Neural cell (in vitro differentiated cells): Measurements from ENCODE around the gene BAX. TPM values are rescaled to one million over a fixed set of nuclear protein-coding genes. Genes with fewer than 3 reads are reported as not detected.

Experiments
- H2AFZ ChIP-seq: fragments of 200-600, 300-800 bp; sonication (generic), shearing (Covaris generic); 2 replicates; pipeline ENCODE4 v1.6.0; 2014; ENCODE audit warnings: low read depth, mild to moderate bottlenecking, antibody characterized with exemption, low read length, moderate library complexity
- H3F3A ChIP-seq: fragments of 200-600 bp; shearing (Covaris generic); 2 replicates; pipeline ENCODE4 v1.6.1; 2016; ENCODE audit warnings: mild to moderate bottlenecking, moderate library complexity, mixed read lengths, antibody characterized with exemption, low read length; ENCODE audit not compliant: insufficient read depth, poor library complexity, severe bottlenecking
- H3K27ac ChIP-seq: fragments of 200-600, 300-800 bp; sonication (generic), shearing (Covaris generic); 2 replicates; pipeline ENCODE4 v1.5.1; 2014; ENCODE audit warnings: mild to moderate bottlenecking, low read length, moderate library complexity
- H3K27me3 ChIP-seq: fragments of 300-800, 200-600 bp; sonication (generic), shearing (Covaris generic); 2 replicates; pipeline ENCODE4 v1.6.0; 2014; ENCODE audit warnings: mild to moderate bottlenecking, low read depth, low read length, moderate library complexity; ENCODE audit not compliant: insufficient read depth
- H3K36me3 ChIP-seq: fragments of 300-800, 200-600 bp; sonication (generic), shearing (Covaris generic); 2 replicates; pipeline ENCODE4 v1.5.1; 2014; ENCODE audit warnings: mild to moderate bottlenecking, antibody characterized with exemption, low read length, moderate library complexity; ENCODE audit not compliant: insufficient read depth
- H3K4me2 ChIP-seq: fragments of 300-800, 200-600 bp; sonication (generic), shearing (Covaris generic); 2 replicates; pipeline ENCODE4 v1.6.0; 2014; ENCODE audit warnings: mild to moderate bottlenecking, low read length
- H3K4me3 ChIP-seq: fragments of 300-800, 200-600 bp; sonication (generic), shearing (Covaris generic); 2 replicates; pipeline ENCODE4 v1.5.1; 2014; ENCODE audit warnings: mild to moderate bottlenecking, low read length, moderate library complexity
- H3K79me2 ChIP-seq: fragments of 200-600 bp; shearing (Covaris generic); replicated peaks from 2 replicates; pipeline ENCODE4 v1.6.0; 2014; ENCODE audit warnings: mild to moderate bottlenecking, low read length, moderate library complexity; ENCODE audit not compliant: insufficient read depth
- H3K9ac ChIP-seq: fragments of 300-800, 200-600 bp; sonication (generic), shearing (Covaris generic); 2 replicates; pipeline ENCODE4 v1.6.1; 2016; ENCODE audit warnings: mild to moderate bottlenecking, low read length, mixed read lengths
- H3K9me2 ChIP-seq: fragments of 200-600 bp; shearing (Covaris generic); 2 replicates; pipeline ENCODE4 v1.6.1; 2016; ENCODE audit warnings: mild to moderate bottlenecking, low read length, mixed read lengths; ENCODE audit not compliant: insufficient read depth
- H3K9me3 ChIP-seq: fragments of 200-600, 300-800 bp; sonication (generic), shearing (Covaris generic); 2 replicates; pipeline ENCODE4 v1.6.1; 2016; ENCODE audit warnings: mild to moderate bottlenecking, mixed run types, low read length, moderate library complexity, mixed read lengths
- H4K20me1 ChIP-seq: fragments of 200-600 bp; shearing (Covaris generic); 2 replicates; pipeline ENCODE4 v1.6.1; 2016; ENCODE audit warnings: mild to moderate bottlenecking, mixed run types; ENCODE audit not compliant: insufficient read depth
- EP300 ChIP-seq: fragments of 450-650 bp; conservative IDR thresholded peaks from 2 replicates; pipeline ENCODE4 v1.6.1; 2014; ENCODE audit warnings: antibody characterized with exemption, mild to moderate bottlenecking, moderate library complexity; ENCODE audit not compliant: poor library complexity, severe bottlenecking
- EZH2 ChIP-seq: fragments of 200-600, 300-800 bp; shearing (Covaris generic), sonication (generic); IDR thresholded peaks from 2 replicates; pipeline ENCODE4 v1.6.1; 2014; ENCODE audit warnings: antibody characterized with exemption, low read length, borderline replicate concordance, mild to moderate bottlenecking; ENCODE audit not compliant: insufficient read depth, poor library complexity, severe bottlenecking
- MXI1 ChIP-seq: fragments of 450-650 bp; conservative IDR thresholded peaks from 2 replicates; pipeline ENCODE4 v1.6.1; 2014; ENCODE audit warnings: antibody characterized with exemption, mild to moderate bottlenecking; ENCODE audit not compliant: poor library complexity, severe bottlenecking
- POLR2AphosphoS5 ChIP-seq: IDR thresholded peaks from 2 replicates; pipeline ENCODE4 v1.6.1; 2012
- RAD21 ChIP-seq: fragments of 450-650 bp; conservative IDR thresholded peaks from 2 replicates; pipeline ENCODE4 v1.6.1; 2014; ENCODE audit warnings: antibody characterized with exemption, mild to moderate bottlenecking, moderate library complexity
- SMC3 ChIP-seq: fragments of 450-650 bp; conservative IDR thresholded peaks from 2 replicates; pipeline ENCODE4 v1.6.1; 2014; ENCODE audit warnings: antibody characterized with exemption, mild to moderate bottlenecking, moderate library complexity; ENCODE audit not compliant: poor library complexity
- TAF1 ChIP-seq: IDR thresholded peaks from 2 replicates; pipeline ENCODE4 v1.6.1; 2012; ENCODE audit warnings: low read depth
- polyA plus RNA-seq: library from polyadenylated mRNA; depleted of rRNA; stranded (reverse); fragments of >200 nt; gene quantifications from 2 replicates; pipeline ENCODE4 v1.2.3, GENCODE V29; 2014
- TF ChIP-seq, protein P1 (sequence below): IDR thresholded peaks from 2 replicates; pipeline ENCODE4 v1.6.1; 2012; ENCODE audit warnings: borderline replicate concordance
- TF ChIP-seq, protein P2 (sequence below): fragments of 450-650 bp; IDR thresholded peaks from 2 replicates; pipeline ENCODE4 v1.5.1; 2014; ENCODE audit warnings: antibody characterized with exemption, mild to moderate bottlenecking, moderate library complexity; ENCODE audit not compliant: poor library complexity, severe bottlenecking

BAX gene
- polyA plus RNA-seq, 1 donor from 2014 or later = 71.9 TPM

DNA sequence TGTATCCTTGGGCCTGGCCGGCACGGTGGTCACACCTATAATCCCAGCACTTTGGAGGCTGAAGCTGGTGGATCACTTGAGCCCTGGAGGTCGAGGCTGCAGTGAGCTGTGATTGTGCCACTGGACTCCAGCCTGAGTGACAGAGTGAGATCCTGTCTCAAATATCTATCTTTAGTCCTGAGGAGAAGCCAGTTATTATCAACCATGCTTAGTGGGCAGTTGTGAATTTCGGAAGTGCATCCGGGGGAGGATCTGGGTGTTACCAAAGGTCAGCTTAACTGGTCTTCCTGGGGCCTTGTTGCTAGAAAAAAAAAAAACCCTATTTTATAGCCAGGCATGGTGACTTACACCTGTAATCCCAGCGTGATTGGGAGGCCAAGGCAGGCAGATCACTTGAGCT, 11.6 kb upstream of the BAX start:
- Histone ChIP-seq H3K9me2 (no peaks in the 10 kb centered on the region), H3K4me2 (no peak overlapping the region), H4K20me1 (no peaks in the 10 kb centered on the region), H3K9ac (no peak overlapping the region), H3K79me2 (no peaks in the 10 kb centered on the region), H3K27ac (no peak overlapping the region), H3F3A (no peaks in the 10 kb centered on the region), H3K9me3 (no peaks in the 10 kb centered on the region), H3K4me3 (no peak overlapping the region), H3K36me3 (no peaks in the 10 kb centered on the region), H3K27me3 (no peaks in the 10 kb centered on the region), H2AFZ (no peak overlapping the region)
- TF ChIP-seq EZH2 (no peak), MXI1 (no peak)

DNA sequence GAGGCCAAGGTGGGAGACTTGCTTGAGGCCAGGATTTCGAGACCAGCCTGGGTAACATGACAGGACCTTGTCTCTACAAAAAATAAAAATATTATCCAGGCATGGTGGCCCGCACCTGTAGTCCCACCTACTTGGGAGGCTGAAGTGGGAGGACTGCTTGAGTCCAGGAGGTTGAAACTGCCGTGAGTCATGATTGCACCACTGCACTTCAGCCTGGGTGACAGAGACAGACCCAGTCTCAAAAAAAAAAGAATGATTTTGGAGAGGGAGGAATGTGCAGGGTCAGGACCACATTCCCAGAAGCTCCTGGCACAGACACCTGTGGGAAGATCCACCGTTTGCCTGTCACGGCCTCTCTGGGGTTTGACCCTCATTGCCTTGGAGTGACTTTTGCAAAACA, 9.3 kb upstream of the BAX start:
- H4K20me1 ChIP-seq = no peaks in the 10 kb centered on the region
- no peaks in the 10 kb centered on the region for H3K9me3 ChIP-seq
- H3K27me3 ChIP-seq = no peaks in the 10 kb centered on the region
- H3K9me2 ChIP-seq = no peaks in the 10 kb centered on the region
- no peaks in the 10 kb centered on the region for H3K79me2 ChIP-seq
- no peak overlapping the region for H3K4me2 ChIP-seq
- H3F3A ChIP-seq = no peaks in the 10 kb centered on the region
- H3K9ac ChIP-seq = no peak overlapping the region
- no peak overlapping the region for H3K4me3 ChIP-seq
- no peak overlapping the region for H3K27ac ChIP-seq
- no peak for TF ChIP-seq POLR2AphosphoS5
- TF ChIP-seq, protein P1, sequence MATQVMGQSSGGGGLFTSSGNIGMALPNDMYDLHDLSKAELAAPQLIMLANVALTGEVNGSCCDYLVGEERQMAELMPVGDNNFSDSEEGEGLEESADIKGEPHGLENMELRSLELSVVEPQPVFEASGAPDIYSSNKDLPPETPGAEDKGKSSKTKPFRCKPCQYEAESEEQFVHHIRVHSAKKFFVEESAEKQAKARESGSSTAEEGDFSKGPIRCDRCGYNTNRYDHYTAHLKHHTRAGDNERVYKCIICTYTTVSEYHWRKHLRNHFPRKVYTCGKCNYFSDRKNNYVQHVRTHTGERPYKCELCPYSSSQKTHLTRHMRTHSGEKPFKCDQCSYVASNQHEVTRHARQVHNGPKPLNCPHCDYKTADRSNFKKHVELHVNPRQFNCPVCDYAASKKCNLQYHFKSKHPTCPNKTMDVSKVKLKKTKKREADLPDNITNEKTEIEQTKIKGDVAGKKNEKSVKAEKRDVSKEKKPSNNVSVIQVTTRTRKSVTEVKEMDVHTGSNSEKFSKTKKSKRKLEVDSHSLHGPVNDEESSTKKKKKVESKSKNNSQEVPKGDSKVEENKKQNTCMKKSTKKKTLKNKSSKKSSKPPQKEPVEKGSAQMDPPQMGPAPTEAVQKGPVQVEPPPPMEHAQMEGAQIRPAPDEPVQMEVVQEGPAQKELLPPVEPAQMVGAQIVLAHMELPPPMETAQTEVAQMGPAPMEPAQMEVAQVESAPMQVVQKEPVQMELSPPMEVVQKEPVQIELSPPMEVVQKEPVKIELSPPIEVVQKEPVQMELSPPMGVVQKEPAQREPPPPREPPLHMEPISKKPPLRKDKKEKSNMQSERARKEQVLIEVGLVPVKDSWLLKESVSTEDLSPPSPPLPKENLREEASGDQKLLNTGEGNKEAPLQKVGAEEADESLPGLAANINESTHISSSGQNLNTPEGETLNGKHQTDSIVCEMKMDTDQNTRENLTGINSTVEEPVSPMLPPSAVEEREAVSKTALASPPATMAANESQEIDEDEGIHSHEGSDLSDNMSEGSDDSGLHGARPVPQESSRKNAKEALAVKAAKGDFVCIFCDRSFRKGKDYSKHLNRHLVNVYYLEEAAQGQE = no peak
- TF ChIP-seq RAD21 = no peak
- TF ChIP-seq, protein P2, sequence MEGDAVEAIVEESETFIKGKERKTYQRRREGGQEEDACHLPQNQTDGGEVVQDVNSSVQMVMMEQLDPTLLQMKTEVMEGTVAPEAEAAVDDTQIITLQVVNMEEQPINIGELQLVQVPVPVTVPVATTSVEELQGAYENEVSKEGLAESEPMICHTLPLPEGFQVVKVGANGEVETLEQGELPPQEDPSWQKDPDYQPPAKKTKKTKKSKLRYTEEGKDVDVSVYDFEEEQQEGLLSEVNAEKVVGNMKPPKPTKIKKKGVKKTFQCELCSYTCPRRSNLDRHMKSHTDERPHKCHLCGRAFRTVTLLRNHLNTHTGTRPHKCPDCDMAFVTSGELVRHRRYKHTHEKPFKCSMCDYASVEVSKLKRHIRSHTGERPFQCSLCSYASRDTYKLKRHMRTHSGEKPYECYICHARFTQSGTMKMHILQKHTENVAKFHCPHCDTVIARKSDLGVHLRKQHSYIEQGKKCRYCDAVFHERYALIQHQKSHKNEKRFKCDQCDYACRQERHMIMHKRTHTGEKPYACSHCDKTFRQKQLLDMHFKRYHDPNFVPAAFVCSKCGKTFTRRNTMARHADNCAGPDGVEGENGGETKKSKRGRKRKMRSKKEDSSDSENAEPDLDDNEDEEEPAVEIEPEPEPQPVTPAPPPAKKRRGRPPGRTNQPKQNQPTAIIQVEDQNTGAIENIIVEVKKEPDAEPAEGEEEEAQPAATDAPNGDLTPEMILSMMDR = no peak
- TF ChIP-seq SMC3 = no peak
- TF ChIP-seq MXI1 = no peak
- no peak for TF ChIP-seq EP300
- TF ChIP-seq TAF1 = no peak
- no peak for TF ChIP-seq EZH2
- H2AFZ ChIP-seq = no peak overlapping the region
- no peaks in the 10 kb centered on the region for H3K36me3 ChIP-seq

DNA sequence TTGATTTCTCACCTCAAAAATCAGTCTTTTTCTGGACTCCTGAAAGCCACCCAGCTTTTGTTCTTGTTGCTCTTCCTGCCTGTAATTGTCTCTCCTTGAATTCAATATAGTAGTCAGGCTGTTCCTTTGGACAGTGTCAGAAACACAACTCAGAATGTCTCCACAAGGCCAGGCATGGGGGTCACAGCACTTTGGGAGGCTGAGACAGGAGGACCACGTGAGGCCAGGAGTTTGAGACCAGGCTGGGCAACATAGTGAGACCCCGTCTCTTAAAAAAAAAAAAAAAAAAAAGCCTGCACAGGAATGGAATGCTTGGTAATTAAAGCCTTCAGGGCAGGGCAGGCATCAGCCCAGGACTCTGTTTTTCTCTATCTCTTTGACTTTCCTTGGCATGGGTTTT, 8.9 kb upstream of the BAX start:
- TF ChIP-seq MXI1 (no peak), EP300 (no peak), EZH2 (no peak)
- TF ChIP-seq, protein P1 = no peak
- Histone ChIP-seq H3K36me3 (no peaks in the 10 kb centered on the region), H3K79me2 (no peaks in the 10 kb centered on the region)

More for the DNA sequence above, 8.9 kb upstream of the BAX start:
- no peak overlapping the region for H3K9ac ChIP-seq
- H3K9me2 ChIP-seq = no peaks in the 10 kb centered on the region
- H3F3A ChIP-seq = no peaks in the 10 kb centered on the region
- H3K4me3 ChIP-seq = no peak overlapping the region
- no peak overlapping the region for H2AFZ ChIP-seq
- H3K9me3 ChIP-seq = no peaks in the 10 kb centered on the region
- H3K4me2 ChIP-seq = no peak overlapping the region
- H4K20me1 ChIP-seq = no peaks in the 10 kb centered on the region
- no peak overlapping the region for H3K27ac ChIP-seq
- H3K27me3 ChIP-seq = no peaks in the 10 kb centered on the region
